Uterus (tissue), 4 donors: ENCODE data around the gene GBA2. TPM values are rescaled to one million over a fixed set of nuclear protein-coding genes. Genes with fewer than 3 reads are reported as not detected.

Experiments
- DNase-seq, 2 donors: peaks; one replicate each; pipeline ENCODE4 v3.0.0-alpha.2; 2019 to 2020
- H3K27ac ChIP-seq, 2 donors: fragments of 200-600 bp; sonication (generic); 1 replicate in 1 of 2; 2 replicates in 1 of 2; pipeline ENCODE4 v1.5.1; 2016 to 2018
- H3K27me3 ChIP-seq, 2 donors: fragments of 200-600 bp; sonication (generic); one replicate each; pipeline ENCODE4 v1.5.1; 2018 to 2019; ENCODE audit warnings: control low read depth in 1 of 2
- H3K36me3 ChIP-seq, 2 donors: fragments of 200-600 bp; sonication (generic); one replicate each; pipeline ENCODE4 v1.5.1; 2019; ENCODE audit warnings: control low read depth in 1 of 2
- H3K4me1 ChIP-seq, 2 donors: fragments of 200-600 bp; sonication (generic); one replicate each; pipeline ENCODE4 v1.5.1; 2018 to 2019; ENCODE audit warnings: control low read depth in 1 of 2
- H3K4me3 ChIP-seq, 2 donors: fragments of 200-600 bp; sonication (generic); 1 replicate in 1 of 2; 2 replicates in 1 of 2; pipeline ENCODE4 v1.5.1; 2018 to 2019; ENCODE audit warnings: mild to moderate bottlenecking in 1 of 2
- H3K9me3 ChIP-seq, 2 donors: fragments of 200-600 bp; sonication (generic); one replicate each; pipeline ENCODE4 v1.5.1; 2019; ENCODE audit warnings: control low read depth in 1 of 2
- POLR2A ChIP-seq, 2 donors: fragments of 450-650 bp; IDR thresholded peaks; one replicate each; pipeline ENCODE4 v1.6.1; 2016; ENCODE audit warnings: antibody characterized with exemption in 2 of 2, mild to moderate bottlenecking in 1 of 2, moderate library complexity in 1 of 2
- intact Hi-C: fragments of 100-400 bp; cut with DNase I; formaldehyde crosslinking; loops from one replicate; pipeline ENCODE4 v1.15.1; 2023; ENCODE audit warnings: low total_unique reads
- total RNA-seq, 4 donors: library from RNA; depleted of rRNA in 3 of 4; stranded (reverse); fragments of >200 nt in 3 of 4; gene quantifications; one replicate each; pipeline versions ENCODE4 v1.1.0 to v1.2.4, GENCODE V29; 2014 to 2023
- TF ChIP-seq, protein P1 (sequence below), 4 experiments: fragments of 200-600 bp in 2 of 4; fragments of 450-650 bp in 2 of 4; sonication (generic) in 2 of 4; IDR thresholded peaks; one replicate each; pipeline ENCODE4 v1.5.1; 2016 to 2019; ENCODE audit warnings: antibody characterized with exemption in 4 of 4, mild to moderate bottlenecking in 2 of 4, moderate library complexity in 1 of 4
- donor health status: DM: yes; HTN: yes; CAD: no.

The GBA2 gene
- total RNA-seq, 4 donors from 2014 or later: 26.9 to 104 (median 42.1) TPM

- Histone ChIP-seq H3K9me3 (no peaks in the 10 kb centered on the region), H3K27ac (no peak overlapping the region), H3K27me3 (no peaks in the 10 kb centered on the region), H3K4me3 (no peak overlapping the region), H3K36me3 (no peaks in the 10 kb centered on the region), H3K4me1 (peaks cover 0 to 6% of the 10 kb centered on the region in 2 donors)
- intact Hi-C loops: no loop called here
- TF ChIP-seq, protein P1, sequence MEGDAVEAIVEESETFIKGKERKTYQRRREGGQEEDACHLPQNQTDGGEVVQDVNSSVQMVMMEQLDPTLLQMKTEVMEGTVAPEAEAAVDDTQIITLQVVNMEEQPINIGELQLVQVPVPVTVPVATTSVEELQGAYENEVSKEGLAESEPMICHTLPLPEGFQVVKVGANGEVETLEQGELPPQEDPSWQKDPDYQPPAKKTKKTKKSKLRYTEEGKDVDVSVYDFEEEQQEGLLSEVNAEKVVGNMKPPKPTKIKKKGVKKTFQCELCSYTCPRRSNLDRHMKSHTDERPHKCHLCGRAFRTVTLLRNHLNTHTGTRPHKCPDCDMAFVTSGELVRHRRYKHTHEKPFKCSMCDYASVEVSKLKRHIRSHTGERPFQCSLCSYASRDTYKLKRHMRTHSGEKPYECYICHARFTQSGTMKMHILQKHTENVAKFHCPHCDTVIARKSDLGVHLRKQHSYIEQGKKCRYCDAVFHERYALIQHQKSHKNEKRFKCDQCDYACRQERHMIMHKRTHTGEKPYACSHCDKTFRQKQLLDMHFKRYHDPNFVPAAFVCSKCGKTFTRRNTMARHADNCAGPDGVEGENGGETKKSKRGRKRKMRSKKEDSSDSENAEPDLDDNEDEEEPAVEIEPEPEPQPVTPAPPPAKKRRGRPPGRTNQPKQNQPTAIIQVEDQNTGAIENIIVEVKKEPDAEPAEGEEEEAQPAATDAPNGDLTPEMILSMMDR (IDR thresholded peaks at IDR 0.05): no peak
- TF ChIP-seq POLR2A (IDR thresholded peaks at IDR 0.05): no peak
- DNase-seq: no peak
Measured at GRCh38 chr9:35759795-35760194, 10.8 kb upstream of the GBA2 start.

DNA sequence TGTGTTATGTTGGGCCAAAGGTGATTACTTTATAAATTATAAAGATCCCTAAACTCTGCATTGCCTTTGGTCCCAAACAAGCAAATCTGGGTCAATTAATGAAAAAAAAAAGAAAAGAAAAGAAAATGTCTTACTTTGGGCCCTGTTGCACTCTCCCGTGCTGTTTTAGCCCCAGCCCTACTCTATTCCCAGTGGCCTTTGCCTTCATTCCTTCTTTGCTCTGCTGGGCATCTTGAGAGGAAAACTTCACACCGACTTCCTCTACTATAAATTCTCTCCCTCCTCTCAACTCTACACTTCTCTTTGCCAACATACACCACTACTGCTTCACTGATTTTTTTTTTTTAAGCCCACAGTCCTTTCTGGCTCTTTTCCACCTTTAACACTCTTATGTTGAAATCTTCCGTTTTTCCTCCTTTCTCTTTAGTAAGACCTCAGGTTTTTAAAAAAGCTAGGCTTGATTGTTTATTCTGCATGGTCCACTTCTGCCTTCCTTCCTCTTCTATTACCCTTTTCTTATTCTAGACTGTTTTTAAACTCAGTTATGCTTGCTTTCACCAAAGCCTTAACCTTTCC lies 9.5 kb upstream of the GBA2 start:
- Histone ChIP-seq H3K4me3 (no peak overlapping the region), H3K9me3 (no peaks in the 10 kb centered on the region), H3K27me3 (no peaks in the 10 kb centered on the region), H3K27ac (peak overlapping the region; percentile 75 to 86), H3K4me1 (peaks cover 0 to 6% of the 10 kb centered on the region in 2 donors), H3K36me3 (no peaks in the 10 kb centered on the region)
- TF ChIP-seq POLR2A (IDR thresholded peaks at IDR 0.05): no peak
- TF ChIP-seq, protein P1 (IDR thresholded peaks at IDR 0.05): no peak
- intact Hi-C loops: no loop called here
- no peak for DNase-seq

GRCh38 chr9:35757892-35758275 lies 8.9 kb upstream of the GBA2 start:
- TF ChIP-seq, protein P1 (IDR thresholded peaks at IDR 0.05): no peak
- TF ChIP-seq POLR2A (IDR thresholded peaks at IDR 0.05): no peak
- H3K27ac ChIP-seq: peak overlapping the region; percentile 75 to 86
- intact Hi-C loops: no loop called here
- no peaks in the 10 kb centered on the region for H3K36me3 ChIP-seq
- no peak for DNase-seq
- H3K4me3 ChIP-seq: no peak overlapping the region
- no peaks in the 10 kb centered on the region for H3K27me3 ChIP-seq
- H3K4me1 ChIP-seq: peaks cover 0 to 6% of the 10 kb centered on the region in 2 donors
- H3K9me3 ChIP-seq: no peaks in the 10 kb centered on the region

DNA sequence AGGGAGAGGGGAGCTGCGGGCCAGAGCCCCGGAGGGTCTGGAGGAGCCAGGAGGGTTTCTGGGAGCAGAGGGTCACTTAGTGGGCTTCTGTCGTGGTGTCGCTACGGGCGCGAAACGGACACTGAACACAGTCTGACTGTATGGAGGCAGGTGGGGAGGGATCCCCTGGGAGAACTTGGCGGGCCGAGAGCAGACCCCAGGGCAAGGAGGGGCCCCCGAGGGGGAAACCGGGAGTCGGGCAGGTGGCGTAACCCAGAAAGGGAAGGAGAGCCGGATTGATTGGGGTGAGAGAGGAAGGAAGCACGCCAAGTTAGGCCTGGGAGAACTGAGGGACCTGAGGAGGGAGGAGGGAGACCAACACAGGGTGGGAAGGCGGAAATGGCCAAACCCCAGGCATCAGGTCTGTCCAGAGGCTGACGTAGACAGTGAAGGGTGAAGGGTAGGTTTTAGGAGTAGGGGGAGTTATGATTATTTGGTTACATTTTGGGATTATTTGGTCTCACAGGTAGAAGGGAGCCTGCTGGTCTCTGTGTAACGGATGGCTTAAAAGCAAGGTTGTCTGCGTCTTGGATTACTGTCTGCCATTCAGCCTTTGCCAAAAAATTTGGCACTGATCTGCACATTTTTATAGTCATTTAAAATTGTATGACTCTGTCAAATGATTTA lies 8.3 kb upstream of the GBA2 start:
- Histone ChIP-seq H3K4me1 (peaks cover 0 to 6% of the 10 kb centered on the region in 2 donors), H3K4me3 (peak overlapping the region; percentile 41 to 54), H3K27me3 (no peaks in the 10 kb centered on the region), H3K27ac (peak overlapping the region; percentile 75 to 86), H3K9me3 (no peaks in the 10 kb centered on the region), H3K36me3 (no peaks in the 10 kb centered on the region)
- intact Hi-C loops: no loop called here
- TF ChIP-seq, protein P1 (IDR thresholded peaks at IDR 0.05): no peak
- TF ChIP-seq POLR2A (IDR thresholded peaks at IDR 0.05): peak in 1 of 2 donors; percentile 25
- peak; percentile 57 to 61 for DNase-seq
